HEK293 (cell line): ENCODE results near the gene FGFRL1.

Experiments used
- KLF9 ChIP-seq: fragments of 450-650 bp; formaldehyde crosslinking; IDR thresholded peaks from 2 replicates; pipeline ENCODE4 v1.5.1; 2016; ENCODE audit warnings: missing biosample characterization, missing genetic modification characterization, low read depth
- SP2 ChIP-seq: fragments of 450-650 bp; formaldehyde crosslinking; IDR thresholded peaks from 2 replicates; pipeline ENCODE4 v1.5.1; 2016; ENCODE audit warnings: missing biosample characterization, missing genetic modification characterization
- TCF7L2 ChIP-seq: IDR thresholded peaks from 2 replicates; pipeline ENCODE4 v1.6.1; 2011; ENCODE audit warnings: low read depth, mild to moderate bottlenecking, inconsistent platforms, low read length, moderate library complexity, borderline replicate concordance
- ZFP41 ChIP-seq: fragments of 450-650 bp; formaldehyde crosslinking; IDR thresholded peaks from 2 replicates; pipeline ENCODE4 v1.5.1; 2016; ENCODE audit warnings: missing biosample characterization, missing genetic modification characterization, borderline replicate concordance
- ZNF280D ChIP-seq: fragments of 450-650 bp; formaldehyde crosslinking; IDR thresholded peaks from 2 replicates; pipeline ENCODE4 v1.5.1; 2016; ENCODE audit warnings: missing biosample characterization, missing genetic modification characterization
- ZNF561 ChIP-seq: fragments of 450-650 bp; IDR thresholded peaks from 2 replicates; pipeline ENCODE4 v1.5.1; 2018; ENCODE audit warnings: missing biosample characterization, missing genetic modification characterization, borderline replicate concordance
- TF ChIP-seq, protein P1 (sequence below): fragments of 450-650 bp; formaldehyde crosslinking; IDR thresholded peaks from 2 replicates; pipeline ENCODE4 v1.5.1; 2016; ENCODE audit warnings: missing biosample characterization, missing genetic modification characterization

- TF ChIP-seq ZFP41 (tag by site-specific recombination) (no peak), ZNF561 (tag by site-specific recombination) (no peak), ZNF280D (no peak), TCF7L2 (no peak), SP2 (tag by site-specific recombination) (no peak), KLF9 (tag by site-specific recombination) (no peak)
- TF ChIP-seq, protein P1, sequence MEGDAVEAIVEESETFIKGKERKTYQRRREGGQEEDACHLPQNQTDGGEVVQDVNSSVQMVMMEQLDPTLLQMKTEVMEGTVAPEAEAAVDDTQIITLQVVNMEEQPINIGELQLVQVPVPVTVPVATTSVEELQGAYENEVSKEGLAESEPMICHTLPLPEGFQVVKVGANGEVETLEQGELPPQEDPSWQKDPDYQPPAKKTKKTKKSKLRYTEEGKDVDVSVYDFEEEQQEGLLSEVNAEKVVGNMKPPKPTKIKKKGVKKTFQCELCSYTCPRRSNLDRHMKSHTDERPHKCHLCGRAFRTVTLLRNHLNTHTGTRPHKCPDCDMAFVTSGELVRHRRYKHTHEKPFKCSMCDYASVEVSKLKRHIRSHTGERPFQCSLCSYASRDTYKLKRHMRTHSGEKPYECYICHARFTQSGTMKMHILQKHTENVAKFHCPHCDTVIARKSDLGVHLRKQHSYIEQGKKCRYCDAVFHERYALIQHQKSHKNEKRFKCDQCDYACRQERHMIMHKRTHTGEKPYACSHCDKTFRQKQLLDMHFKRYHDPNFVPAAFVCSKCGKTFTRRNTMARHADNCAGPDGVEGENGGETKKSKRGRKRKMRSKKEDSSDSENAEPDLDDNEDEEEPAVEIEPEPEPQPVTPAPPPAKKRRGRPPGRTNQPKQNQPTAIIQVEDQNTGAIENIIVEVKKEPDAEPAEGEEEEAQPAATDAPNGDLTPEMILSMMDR (tag by site-specific recombination), result no peak
These were observed 54.3 kb downstream of the FGFRL1 start for GRCh38 chr4:1065732-1066131.
